SK-N-MC (cell line): ENCODE data around the gene SBSN.

ENCODE experiments used
- EZH2 ChIP-seq: fragments of 200-600 bp; sonication (generic); IDR thresholded peaks from one replicate; pipeline ENCODE4 v1.6.1; 2017; ENCODE audit warnings: antibody characterized with exemption
- FOXP2 ChIP-seq: optimal IDR thresholded peaks from 2 replicates; pipeline ENCODE3; 2011; ENCODE audit warnings: mild to moderate bottlenecking, moderate library complexity; ENCODE audit not compliant: insufficient read depth; ENCODE audit errors: extremely low read length, control extremely low read depth
- POLR2AphosphoS5 ChIP-seq: IDR thresholded peaks from 2 replicates; pipeline ENCODE4 v1.6.1; 2012; ENCODE audit warnings: mild to moderate bottlenecking, low read depth, low read length, borderline replicate concordance

DNA sequence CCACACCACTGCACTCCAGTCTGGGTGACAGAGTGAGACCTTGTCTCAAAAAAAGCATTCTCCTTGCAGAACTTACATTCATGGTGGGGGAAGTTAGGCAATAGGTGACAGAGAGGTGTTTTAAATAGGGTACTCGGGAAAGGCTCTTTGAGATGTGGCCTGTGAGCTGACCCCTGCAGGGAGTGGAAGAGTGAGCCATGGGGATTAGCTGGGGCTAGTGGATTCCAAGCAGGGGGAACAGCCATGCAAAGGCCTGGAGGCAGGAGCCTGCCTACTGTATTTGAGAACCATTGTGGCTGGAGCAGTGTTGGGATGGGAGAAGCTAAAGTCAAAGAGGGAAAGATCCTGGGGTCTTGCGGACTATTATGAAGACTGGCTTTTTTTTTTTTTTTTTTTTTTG, 10.8 kb downstream of the SBSN start:
- no peak for TF ChIP-seq POLR2AphosphoS5
- TF ChIP-seq EZH2, result no peak
- TF ChIP-seq FOXP2, result no peak
